H1 (cell line): Measurements from ENCODE around the gene GSG1L. TPM values are rescaled to one million over a fixed set of nuclear protein-coding genes. Genes with fewer than 3 reads are reported as not detected.

Experiments
- CTCF ChIA-PET: fragments of 300-600 bp; sonication (Branson Sonifier 250); formaldehyde crosslinking; loops from one replicate; lab custom pipeline; 2021; ENCODE audit not compliant: partially characterized antibody; lab: Charles Lee
- POLR2A ChIA-PET: fragments of 300-600 bp; sonication (Branson Sonifier 250); formaldehyde crosslinking; loops from one replicate; lab custom pipeline; 2021; ENCODE audit warnings: inconsistent platforms; ENCODE audit not compliant: partially characterized antibody; lab: Charles Lee
- DNase-seq, 2 experiments: peaks; one replicate each; pipeline versions ENCODE4 v3.0.0 to v3.0.0-alpha.2; 2010 to 2022; ENCODE audit warnings: low spot score in 2 of 2, low read depth in 1 of 2, mixed read lengths in 1 of 2
- FAIRE-seq: peaks from 2 replicates; lab custom pipeline; 2011; peaks lifted over from hg19 to GRCh38; lab: Jason Lieb, UNC
- H2AFZ ChIP-seq: 2 replicates; pipeline ENCODE4 v1.8.1; 2012; ENCODE audit warnings: low read length, inconsistent platforms
- H2AK5ac ChIP-seq: 2 replicates; pipeline ENCODE4 v1.6.1; 2013; ENCODE audit warnings: low read depth, low read length
- H2BK120ac ChIP-seq: replicated peaks from 2 replicates; pipeline ENCODE3; 2013; ENCODE audit warnings: low read depth, low read length, inconsistent platforms
- H2BK12ac ChIP-seq: 2 replicates; pipeline ENCODE4 v1.6.1; 2013; ENCODE audit warnings: low read depth, low read length
- H2BK15ac ChIP-seq: 2 replicates; pipeline ENCODE4 v1.6.1; 2013; ENCODE audit warnings: low read length
- H2BK20ac ChIP-seq: 2 replicates; pipeline ENCODE4 v1.6.1; 2013; ENCODE audit warnings: low read length
- H2BK5ac ChIP-seq: 2 replicates; pipeline ENCODE4 v1.6.1; 2013; ENCODE audit warnings: low read depth, low read length
- H3K14ac ChIP-seq: 2 replicates; pipeline ENCODE4 v1.6.1; 2013; ENCODE audit warnings: inconsistent platforms; ENCODE audit not compliant: insufficient read length
- H3K18ac ChIP-seq: 2 replicates; pipeline ENCODE4 v1.6.1; 2013; ENCODE audit warnings: low read length; ENCODE audit errors: extremely low read depth
- H3K23ac ChIP-seq: 2 replicates; pipeline ENCODE4 v1.6.1; 2013; ENCODE audit warnings: inconsistent platforms; ENCODE audit not compliant: insufficient read length
- H3K23me2 ChIP-seq: 2 replicates; pipeline ENCODE4 v1.6.1; 2013; ENCODE audit warnings: low read depth, low read length
- H3K27ac ChIP-seq: 2 replicates; pipeline ENCODE4 v1.6.1; 2011; ENCODE audit warnings: low read depth, low read length, inconsistent platforms
- H3K27me3 ChIP-seq, 4 experiments: replicated peaks in 1 of 4; 1 replicate in 1 of 4; 2 replicates in 3 of 4; pipeline versions ENCODE4 v1.6.1 to v1.8.1; 2011 to 2013; ENCODE audit warnings: low read length in 3 of 4, mild to moderate bottlenecking in 3 of 4, inconsistent platforms in 2 of 4, mixed read lengths in 2 of 4, moderate library complexity in 1 of 4; ENCODE audit not compliant: control insufficient read depth in 3 of 4, insufficient read depth in 3 of 4; ENCODE audit errors: extremely low read depth in 1 of 4
- H3K36me3 ChIP-seq, 4 experiments: 2 replicates each; pipeline versions ENCODE4 v1.6.1 to v1.8.1; 2011 to 2013; ENCODE audit warnings: mild to moderate bottlenecking in 4 of 4, low read length in 3 of 4, moderate library complexity in 2 of 4, control low read depth in 1 of 4, inconsistent platforms in 1 of 4; ENCODE audit not compliant: insufficient read depth in 4 of 4, control insufficient read depth in 2 of 4
- H3K4ac ChIP-seq: replicated peaks from 2 replicates; pipeline ENCODE3; 2013; ENCODE audit warnings: low read length, low read depth, mixed read lengths, inconsistent platforms; ENCODE audit not compliant: insufficient read length
- H3K4me1 ChIP-seq, 4 experiments: replicated peaks in 1 of 4; 1 replicate in 1 of 4; 2 replicates in 3 of 4; pipeline versions ENCODE4 v1.6.1 to v1.8.1; 2011 to 2013; ENCODE audit warnings: low read length in 3 of 4, inconsistent platforms in 2 of 4, mixed read lengths in 1 of 4; ENCODE audit not compliant: insufficient read depth in 4 of 4, control insufficient read depth in 3 of 4
- H3K4me2 ChIP-seq, 2 experiments: 2 replicates each; pipeline versions ENCODE4 v1.6.1 to v1.8.1; 2011 to 2013; ENCODE audit warnings: low read depth in 2 of 2, low read length in 2 of 2, control low read depth in 1 of 2, inconsistent platforms in 1 of 2, mild to moderate bottlenecking in 1 of 2; ENCODE audit not compliant: insufficient read depth in 1 of 2
- H3K4me3 ChIP-seq, 4 experiments: fragments of 200-600, 300-600 bp in 1 of 4; sonication (generic), shearing (Covaris generic), sonication (Bioruptor Twin) in 1 of 4; 2 replicates each; pipeline versions ENCODE4 v1.5.1 to v1.8.1; 2011 to 2016; ENCODE audit warnings: low read length in 4 of 4, low read depth in 3 of 4, control low read depth in 2 of 4, inconsistent platforms in 2 of 4, mild to moderate bottlenecking in 2 of 4, mixed read lengths in 1 of 4, moderate library complexity in 1 of 4; ENCODE audit not compliant: insufficient read depth in 2 of 4; ENCODE audit errors: extremely low read depth in 1 of 4
- H3K56ac ChIP-seq: replicated peaks from 2 replicates; pipeline ENCODE3; 2013; ENCODE audit warnings: low read depth, mild to moderate bottlenecking, mixed read lengths, low read length, inconsistent platforms; ENCODE audit not compliant: insufficient read length
- H3K79me1 ChIP-seq: 2 replicates; pipeline ENCODE4 v1.6.1; 2013; ENCODE audit warnings: low read depth, low read length, control low read depth
- H3K79me2 ChIP-seq, 2 experiments: 2 replicates each; pipeline versions ENCODE4 v1.6.1 to v1.8.1; 2012 to 2013; ENCODE audit warnings: low read length in 2 of 2, mild to moderate bottlenecking in 2 of 2, inconsistent platforms in 1 of 2; ENCODE audit not compliant: insufficient read depth in 2 of 2, control insufficient read depth in 1 of 2
- H3K9ac ChIP-seq, 4 experiments: replicated peaks in 1 of 4; 1 replicate in 1 of 4; 2 replicates in 3 of 4; pipeline versions ENCODE4 v1.6.1 to v1.8.1; 2011 to 2013; ENCODE audit warnings: low read depth in 3 of 4, low read length in 3 of 4, control low read depth in 2 of 4, mild to moderate bottlenecking in 2 of 4, moderate library complexity in 2 of 4, inconsistent platforms in 1 of 4; ENCODE audit errors: extremely low read depth in 1 of 4
- H3K9me3 ChIP-seq, 2 experiments: 2 replicates each; pipeline versions ENCODE4 v1.6.1 to v1.8.1; 2012 to 2013; ENCODE audit warnings: mild to moderate bottlenecking in 2 of 2, moderate library complexity in 2 of 2, control low read depth in 1 of 2, inconsistent platforms in 1 of 2, low read depth in 1 of 2, low read length in 1 of 2, mixed read lengths in 1 of 2; ENCODE audit not compliant: insufficient read depth in 2 of 2
- H4K20me1 ChIP-seq, 2 experiments: replicated peaks in 1 of 2; 2 replicates each; pipeline versions ENCODE3 to v1.8.1; 2011 to 2013; ENCODE audit warnings: inconsistent platforms in 2 of 2, low read length in 2 of 2, mild to moderate bottlenecking in 1 of 2; ENCODE audit not compliant: insufficient read depth in 2 of 2, control insufficient read depth in 1 of 2
- H4K5ac ChIP-seq: 2 replicates; pipeline ENCODE4 v1.6.1; 2013; ENCODE audit warnings: low read length, low read depth, mixed read lengths, inconsistent platforms; ENCODE audit not compliant: insufficient read length
- H4K8ac ChIP-seq: 2 replicates; pipeline ENCODE4 v1.8.0; 2013; ENCODE audit warnings: mild to moderate bottlenecking, moderate library complexity, low read length, inconsistent platforms; ENCODE audit not compliant: insufficient read depth; ENCODE audit errors: extremely low read depth
- H4K91ac ChIP-seq: replicated peaks from 2 replicates; pipeline ENCODE3; 2013; ENCODE audit warnings: low read length, mixed read lengths, inconsistent platforms; ENCODE audit not compliant: insufficient read length
- BCL11A ChIP-seq, 2 experiments: IDR thresholded peaks; one replicate each; pipeline ENCODE4 v1.6.1; 2011; ENCODE audit warnings: low read depth in 2 of 2, low read length in 2 of 2, mild to moderate bottlenecking in 2 of 2
- TEAD4 ChIP-seq: IDR thresholded peaks from 2 replicates; pipeline ENCODE4 v1.6.1; 2012; ENCODE audit warnings: low read depth, low read length, inconsistent platforms, mixed read lengths
- WGBS, 2 experiments: shearing (Covaris generic) in 1 of 2; methylation state at CpG; one replicate each; pipeline versions ENCODE4 v1.1.6 to v1.1.7; 2013 to 2015; ENCODE audit warnings: low lambda C conversion rate in 2 of 2, mixed read lengths in 2 of 2, inconsistent platforms in 1 of 2, low coverage in 1 of 2, missing lambda C conversion rate in 1 of 2; ENCODE audit not compliant: insufficient replicate concordance in 2 of 2, insufficient coverage in 1 of 2, insufficient read length in 1 of 2; ENCODE audit errors: extremely low coverage in 1 of 2, missing lambda C conversion rate in 1 of 2; 5-methylcytosine and 5-hydroxymethylcytosine counted together
- polyA plus RNA-seq, 7 experiments: library from polyadenylated mRNA; depleted of rRNA in 3 of 7; stranded (reverse) in 5 of 7; unstranded in 2 of 7; fragments of >200 nt in 5 of 7; fragments of 200-250 nt in 2 of 7; gene quantifications; 1 replicate in 5 of 7; 2 replicates in 1 of 7; 4 replicates in 1 of 7; pipeline versions ENCODE4 v1.2.1 to v1.2.3, GENCODE V29; 2011 to 2013; ENCODE audit warnings: missing spikeins in 2 of 7, mixed read lengths in 2 of 7
- total RNA-seq: library from RNA; stranded (reverse); fragmentation: NEBNext Ultra II Directional; extraction: Animal tissue kit (Norgen Biotek cat#: 25700); gene quantifications from 2 replicates; pipeline ENCODE4 v1.2.1, GENCODE V29; 2021
- TF ChIP-seq, protein P1 (sequence below): IDR thresholded peaks from 2 replicates; pipeline ENCODE4 v1.6.1; 2011; ENCODE audit warnings: low read length, improper control_type of control experiment

Gene GSG1L
- total and polyA plus RNA-seq, 2 of the 8 experiments (the other 6 are each of a cell fraction or from before 2014, with no cell fraction given) = 0.71 to 1.1 TPM

GRCh38 chr16:27758544-27758943 is 305.0 kb downstream of the GSG1L start:
- Histone ChIP-seq H3K27me3 (no peaks in the 10 kb centered on the region), H3K9me3 (no peaks in the 10 kb centered on the region), H3K56ac (no peak overlapping the region), H3K4me2 (no peak overlapping the region), H2BK12ac (no peak overlapping the region), H2BK5ac (no peak overlapping the region), H4K91ac (no peak overlapping the region), H2AFZ (no peak overlapping the region), H3K4ac (no peak overlapping the region), H4K20me1 (peaks cover 0 to 2% of the 10 kb centered on the region in 2 experiments), H3K18ac (no peak overlapping the region), H3K79me1 (no peaks in the 10 kb centered on the region), H3K36me3 (peaks cover 0 to 5% (median 0%) of the 10 kb centered on the region in 4 experiments; a peak in 1 of 8 replicates), H3K4me1 (peaks cover 0 to 3% (median 1%) of the 10 kb centered on the region in 4 experiments; a peak in 2 of 7 replicates), H2AK5ac (no peak overlapping the region), H2BK15ac (no peak overlapping the region), H2BK120ac (no peak overlapping the region), H3K4me3 (no peak overlapping the region), H3K79me2 (no peaks in the 10 kb centered on the region), H3K27ac (no peak overlapping the region)
- ChIA-PET POLR2A (no interaction called here), CTCF (interaction anchor here (0.8 to 3.4 kb wide), 10 partner anchors 10 to 109 kb away, joined by 3 to 14 read pairs (median 6); no protein-coding TSS in a partner anchor)
- no peak for DNase-seq
- WGBS, 2 experiments = 92% methylated on average over 1 of the region's 2 CpGs; no CpG with 5 or more reads in 1 of the 2 experiments
- TF ChIP-seq TEAD4 = no peak
- no peak for TF ChIP-seq BCL11A (IDR thresholded peaks at IDR 0.05; ENCODE audit: low read depth in 2 of 2, low read length in 2 of 2)
- TF ChIP-seq, protein P1, sequence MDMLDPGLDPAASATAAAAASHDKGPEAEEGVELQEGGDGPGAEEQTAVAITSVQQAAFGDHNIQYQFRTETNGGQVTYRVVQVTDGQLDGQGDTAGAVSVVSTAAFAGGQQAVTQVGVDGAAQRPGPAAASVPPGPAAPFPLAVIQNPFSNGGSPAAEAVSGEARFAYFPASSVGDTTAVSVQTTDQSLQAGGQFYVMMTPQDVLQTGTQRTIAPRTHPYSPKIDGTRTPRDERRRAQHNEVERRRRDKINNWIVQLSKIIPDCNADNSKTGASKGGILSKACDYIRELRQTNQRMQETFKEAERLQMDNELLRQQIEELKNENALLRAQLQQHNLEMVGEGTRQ = no peak
- TF ChIP-seq, all 59 proteins: peak for 0
- no peak overlapping the region for H2BK20ac ChIP-seq
- H3K23ac ChIP-seq = no peak overlapping the region
- no peaks in the 10 kb centered on the region for H3K23me2 ChIP-seq
- H3K14ac ChIP-seq = no peak overlapping the region
- no peak overlapping the region for H3K9ac ChIP-seq
- no peak overlapping the region for H4K8ac ChIP-seq
- FAIRE-seq = no peak
- no peak overlapping the region for H4K5ac ChIP-seq
